ENCODE measurements around the gene HOXC5.
"Not testable (repeated sequence)": the region's sequence is repeated elsewhere in the genome, so short reads cannot be mapped to it uniquely, and the experiment has no call there.

The HOXC5 gene

DNA sequence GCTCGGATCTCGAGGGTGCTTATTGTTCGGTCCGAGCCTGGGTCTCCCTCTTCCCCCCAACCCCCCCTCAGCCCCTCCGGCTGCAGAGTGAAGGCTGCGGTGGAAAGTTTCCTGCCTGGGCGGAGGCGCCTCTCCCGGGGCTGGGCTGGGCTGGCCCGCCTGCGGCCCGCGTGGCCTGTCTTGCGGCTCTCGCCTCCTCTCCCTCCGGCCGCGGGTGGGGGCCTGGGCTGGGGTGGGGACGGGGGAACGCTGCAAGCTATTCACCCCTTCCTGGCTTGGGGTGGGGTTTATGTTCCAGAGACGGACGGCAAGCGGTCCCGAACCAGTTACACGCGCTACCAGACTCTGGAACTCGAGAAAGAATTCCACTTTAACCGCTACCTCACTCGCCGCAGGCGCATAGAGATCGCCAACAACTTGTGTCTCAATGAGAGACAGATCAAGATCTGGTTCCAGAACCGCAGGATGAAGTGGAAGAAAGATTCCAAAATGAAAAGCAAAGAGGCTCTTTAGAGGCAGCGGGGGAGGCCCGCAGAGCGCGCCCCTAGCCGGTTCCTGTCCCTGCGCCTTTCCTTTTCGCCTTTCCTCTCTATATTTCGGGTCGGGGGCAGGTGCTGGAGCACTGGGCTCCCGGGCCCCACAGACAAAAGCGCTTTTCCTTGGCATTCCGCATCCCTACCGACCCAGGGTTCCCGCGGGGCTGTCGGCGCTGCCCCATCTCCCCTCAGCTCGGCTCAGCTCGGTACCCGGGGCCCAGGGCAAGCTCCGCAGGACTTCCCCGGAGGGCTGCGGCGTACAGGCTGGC is 1.3 kb downstream of the HOXC5 start:
- no peak for DNase-seq (ENCODE audit: low read depth)

DNA sequence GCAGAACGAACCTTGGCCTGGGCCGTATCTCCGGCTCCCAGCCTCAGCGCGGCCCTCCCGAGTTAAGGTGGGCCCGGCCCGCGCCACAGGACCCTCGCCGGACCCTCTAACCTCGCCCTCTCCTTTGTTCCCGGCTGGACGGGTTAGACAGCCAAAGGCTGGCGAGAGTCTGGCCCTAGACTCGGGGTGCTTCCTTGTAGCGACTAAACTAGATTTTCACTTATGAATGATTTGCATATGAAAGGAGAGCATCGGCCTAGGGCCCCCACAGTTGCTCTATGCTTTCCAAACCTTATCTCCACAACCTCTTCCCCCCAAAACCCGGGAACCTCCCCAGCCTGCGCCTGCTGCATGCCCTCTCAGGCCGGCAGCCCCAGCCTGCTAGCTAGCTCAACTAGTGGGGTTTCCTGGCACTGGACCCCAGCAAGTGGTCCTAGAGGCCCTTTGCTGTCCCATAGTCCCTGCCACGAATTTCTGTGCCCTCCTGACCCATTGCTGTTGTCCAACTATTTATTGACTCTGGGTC is 2.0 kb downstream of the HOXC5 start:
- DNase-seq (ENCODE audit: low read depth), result no peak

GRCh38 chr12:54035568-54036264 is 2.9 kb downstream of the HOXC5 start:
- DNase-seq (ENCODE audit: low read depth), result no peak

- no peak for DNase-seq (ENCODE audit: low read depth)
These were observed 3.9 kb downstream of the HOXC5 start for GRCh38 chr12:54036620-54037359.

GRCh38 chr12:54037360-54038283 is 4.8 kb downstream of the HOXC5 start:
- no peak for DNase-seq (ENCODE audit: low read depth)

GRCh38 chr12:54038284-54038870 is 5.5 kb downstream of the HOXC5 start:
- DNase-seq (ENCODE audit: low read depth), result no peak

- no peak for DNase-seq (ENCODE audit: low read depth)
These were observed 6.1 kb downstream of the HOXC5 start for GRCh38 chr12:54038871-54039414.

DNA sequence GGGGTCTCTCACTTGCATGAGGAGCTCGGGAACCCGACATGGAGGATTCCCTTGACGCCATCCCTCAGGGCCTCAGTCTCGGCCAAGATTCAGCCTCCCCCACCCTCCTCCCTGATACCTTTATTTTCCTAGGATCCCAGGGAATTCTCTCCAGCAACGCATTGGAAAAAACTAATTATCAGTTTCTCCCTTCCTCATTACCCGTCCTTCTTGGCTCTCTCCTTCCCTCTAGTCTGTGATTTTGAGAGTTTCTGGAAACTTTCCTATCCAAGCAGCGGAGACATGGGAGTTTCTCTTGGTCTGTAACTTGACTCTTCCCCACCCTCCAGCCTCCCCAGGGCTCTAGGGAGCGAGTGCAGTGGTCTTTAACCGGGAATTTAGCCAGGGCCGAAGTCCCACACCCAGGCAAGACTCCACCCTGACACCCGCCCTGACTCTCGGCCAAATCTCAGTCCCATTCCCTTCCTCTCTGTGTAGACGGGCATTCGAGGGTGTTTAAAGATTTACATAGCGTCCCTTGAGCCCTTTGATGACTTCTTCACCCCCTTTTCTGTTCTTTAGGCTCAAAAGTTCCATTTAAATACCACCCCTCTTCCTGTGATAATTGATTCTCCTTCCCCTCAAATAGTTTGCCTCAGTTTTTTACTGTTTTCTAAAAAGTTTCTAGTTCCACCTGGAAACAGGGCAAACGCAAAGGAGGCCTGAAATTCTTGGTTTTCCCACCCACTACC is 6.7 kb downstream of the HOXC5 start:
- no peak for DNase-seq (ENCODE audit: low read depth)

GRCh38 chr12:54040148-54040494 is 7.3 kb downstream of the HOXC5 start:
- DNase-seq (ENCODE audit: low read depth), result no peak

DNA sequence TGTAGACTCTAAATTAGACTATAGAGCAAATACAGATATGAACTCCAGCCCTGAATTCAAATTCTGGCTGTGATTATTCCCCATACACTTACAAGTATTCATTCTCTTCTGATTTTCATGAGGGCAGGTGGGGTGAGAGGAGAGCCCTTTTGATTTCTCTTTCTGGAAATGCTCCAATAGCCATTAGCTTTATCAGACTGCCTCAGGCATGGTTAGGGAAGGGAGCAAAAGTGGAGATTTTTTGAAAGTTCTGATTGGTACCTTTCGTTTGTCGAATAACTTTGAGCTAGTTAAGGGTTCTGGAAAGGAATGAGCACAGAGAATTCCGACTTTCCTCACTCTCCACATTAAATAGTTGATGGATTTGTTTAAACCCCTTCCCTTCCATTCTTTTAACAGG is 7.8 kb downstream of the HOXC5 start:
- no peak for DNase-seq (ENCODE audit: low read depth)

DNA sequence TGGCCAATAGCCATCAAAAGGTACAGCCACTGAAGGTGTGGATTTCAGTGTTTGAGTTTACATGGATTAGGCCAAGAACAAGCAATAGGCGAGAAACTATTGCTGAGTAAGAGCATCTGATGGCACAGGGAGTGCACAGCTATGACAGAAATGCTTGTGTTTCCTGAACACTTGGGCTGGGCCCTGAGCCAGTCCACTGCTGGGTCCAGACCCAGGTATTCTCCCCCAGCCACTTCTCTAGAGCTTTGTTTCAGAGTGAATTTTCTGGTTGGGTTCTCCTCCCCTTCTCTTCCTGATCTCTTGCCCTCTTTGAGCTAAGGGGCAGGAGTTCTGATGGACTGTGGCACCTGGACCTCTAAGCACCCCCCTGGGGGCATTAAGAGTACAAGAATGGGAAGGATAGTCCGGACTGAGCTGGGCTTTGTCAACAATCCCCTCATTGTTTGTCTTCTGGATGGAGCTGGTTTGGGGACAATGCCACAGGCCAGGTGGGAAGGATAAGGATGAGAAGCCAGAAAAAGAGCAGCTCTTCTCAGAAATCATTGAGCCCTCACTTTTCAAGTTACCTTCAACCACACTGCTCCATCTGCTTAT is 8.3 kb downstream of the HOXC5 start:
- no peak for DNase-seq (ENCODE audit: low read depth)

DNA sequence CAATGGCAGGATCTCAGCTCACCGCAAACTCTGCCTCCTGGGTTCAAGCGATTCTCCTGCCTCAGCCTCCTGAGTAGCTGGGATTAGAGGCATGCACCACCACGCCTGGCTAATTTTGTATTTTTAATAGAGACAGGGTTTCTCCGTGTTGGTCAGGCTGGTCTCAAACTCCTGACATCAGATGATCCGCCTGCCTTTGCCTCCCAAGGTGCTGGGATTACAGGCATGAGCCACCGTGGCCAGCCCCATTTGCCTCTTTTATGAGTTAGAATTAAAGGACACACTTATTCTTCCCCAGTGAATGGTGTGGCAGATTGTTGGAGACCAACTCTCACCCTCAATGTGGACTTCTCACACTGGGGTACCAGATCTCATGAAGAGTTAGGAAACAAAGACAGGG is 9.2 kb downstream of the HOXC5 start:
- not testable (repeated sequence) for DNase-seq (ENCODE audit: low read depth)

- DNase-seq (ENCODE audit: low read depth), result no peak
These were observed 10.4 kb downstream of the HOXC5 start for GRCh38 chr12:54042970-54043853.

- no peak for DNase-seq (ENCODE audit: low read depth)
These were observed 11.7 kb downstream of the HOXC5 start for GRCh38 chr12:54044425-54045103.

GRCh38 chr12:54045401-54045800 is 12.6 kb downstream of the HOXC5 start:
- DNase-seq (ENCODE audit: low read depth), result no peak

- no peak for DNase-seq (ENCODE audit: low read depth)
These were observed 13.1 kb downstream of the HOXC5 start for GRCh38 chr12:54045868-54046521.

DNA sequence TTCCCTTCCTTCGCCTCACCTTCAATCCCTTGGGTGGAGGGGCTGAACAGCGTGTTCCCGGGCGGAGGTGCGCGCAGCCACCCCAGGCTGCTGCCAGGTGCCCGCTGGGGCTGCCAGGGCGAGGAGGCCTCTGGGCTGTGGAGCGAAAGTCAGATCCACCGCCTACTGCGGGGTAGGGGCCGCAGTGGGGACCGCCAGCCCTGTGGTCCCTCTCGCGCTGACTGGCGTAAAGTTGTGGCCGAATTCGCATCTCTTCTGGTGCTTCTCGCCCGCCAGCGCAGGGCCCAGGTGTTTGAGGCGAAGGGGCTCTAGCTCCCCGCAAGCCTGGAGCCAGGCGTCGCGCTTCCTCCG is 13.9 kb downstream of the HOXC5 start:
- no peak for DNase-seq (ENCODE audit: low read depth)

All from stimulated activated CD8-positive, alpha-beta memory T cell treated with anti-CD3 and anti-CD28 coated beads, Interleukin-7, amount 100 ng/mL, for 24 hours (primary cell).